Stimulated activated naive B cell treated with anti-CD40 and anti-IgM and Interleukin-4, amounts not matched to agents 10 μg/mL and 1 μg/mL and 100 μg/mL, for 72 hours (primary cell): ENCODE measurements around the gene NFKBIA.
A peak's percentile ranks its signal among the peaks of the same experiment; 100 is the strongest.
"Not testable (repeated sequence)": the region's sequence is repeated elsewhere in the genome, so short reads cannot be mapped to it uniquely, and the experiment has no call there.

Source experiments
- ATAC-seq, 2 donors: fragments of 150-1000 bp; cut with Tn5 transposase; replicated peaks; 2 replicates each; pipeline ENCODE4 v1.10.0; 2021; ENCODE audit warnings: moderate library complexity in 1 of 2
- DNase-seq: peaks from one replicate; pipeline ENCODE4 v3.0.0; 2021
- H3K27ac Mint-ChIP-seq: one replicate; pipeline ENCODE4 v1.8.0; 2022; ENCODE audit warnings: mild to moderate bottlenecking, mixed read lengths
- H3K27me3 Mint-ChIP-seq, 2 donors: one replicate each; pipeline ENCODE4 v1.8.0; 2022; ENCODE audit warnings: mixed read lengths in 2 of 2
- H3K36me3 Mint-ChIP-seq, 2 donors: one replicate each; pipeline ENCODE4 v1.8.0; 2022; ENCODE audit warnings: mixed read lengths in 2 of 2, mild to moderate bottlenecking in 1 of 2
- H3K4me1 Mint-ChIP-seq, 2 donors: one replicate each; pipeline ENCODE4 v1.8.0; 2022; ENCODE audit warnings: mixed read lengths in 2 of 2, mild to moderate bottlenecking in 1 of 2
- H3K4me3 Mint-ChIP-seq, 2 donors: one replicate each; pipeline ENCODE4 v1.8.0; 2022; ENCODE audit warnings: mild to moderate bottlenecking in 2 of 2, mixed read lengths in 2 of 2, moderate library complexity in 1 of 2
- H3K9me3 Mint-ChIP-seq, 2 donors: one replicate each; pipeline ENCODE4 v1.8.0; 2022; ENCODE audit warnings: mixed read lengths in 2 of 2, mild to moderate bottlenecking in 1 of 2

Gene NFKBIA

GRCh38 chr14:35390577-35391387 lies 13.8 kb downstream of the NFKBIA start:
- no peak overlapping the region for H3K27ac Mint-ChIP-seq
- DNase-seq (no peak), ATAC-seq (peak; percentile 38 to 57)
- no peaks in the 10 kb centered on the region for H3K36me3 Mint-ChIP-seq
- H3K4me1 Mint-ChIP-seq = peaks cover 7 to 14% of the 10 kb centered on the region in 2 donors
- H3K4me3 Mint-ChIP-seq = no peak overlapping the region
- no peaks in the 10 kb centered on the region for H3K9me3 Mint-ChIP-seq
- no peaks in the 10 kb centered on the region for H3K27me3 Mint-ChIP-seq

DNA sequence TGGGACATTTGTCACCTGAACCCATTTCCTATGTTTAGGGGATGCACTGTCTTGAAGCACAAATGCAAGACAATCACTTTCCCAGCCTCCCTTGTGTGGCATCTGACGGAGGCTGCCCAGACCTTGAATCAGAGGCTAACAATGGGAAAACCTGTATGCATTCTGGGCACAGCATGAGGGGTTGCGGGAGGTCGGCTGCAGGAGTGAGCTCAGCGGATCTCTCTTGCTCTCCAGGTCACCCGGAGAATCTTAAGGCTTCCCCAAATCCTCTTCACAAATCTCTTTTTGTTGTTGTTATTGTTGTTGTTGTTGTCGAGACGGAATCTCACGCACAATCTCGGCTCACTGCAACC lies 15.3 kb downstream of the NFKBIA start:
- Mint-ChIP-seq H3K27me3 (no peaks in the 10 kb centered on the region), H3K4me3 (no peak overlapping the region), H3K36me3 (no peaks in the 10 kb centered on the region), H3K4me1 (peaks cover 5 to 8% of the 10 kb centered on the region in 2 donors), H3K27ac (no peak overlapping the region), H3K9me3 (no peaks in the 10 kb centered on the region)
- no peak for DNase-seq
- ATAC-seq = no peak

DNA sequence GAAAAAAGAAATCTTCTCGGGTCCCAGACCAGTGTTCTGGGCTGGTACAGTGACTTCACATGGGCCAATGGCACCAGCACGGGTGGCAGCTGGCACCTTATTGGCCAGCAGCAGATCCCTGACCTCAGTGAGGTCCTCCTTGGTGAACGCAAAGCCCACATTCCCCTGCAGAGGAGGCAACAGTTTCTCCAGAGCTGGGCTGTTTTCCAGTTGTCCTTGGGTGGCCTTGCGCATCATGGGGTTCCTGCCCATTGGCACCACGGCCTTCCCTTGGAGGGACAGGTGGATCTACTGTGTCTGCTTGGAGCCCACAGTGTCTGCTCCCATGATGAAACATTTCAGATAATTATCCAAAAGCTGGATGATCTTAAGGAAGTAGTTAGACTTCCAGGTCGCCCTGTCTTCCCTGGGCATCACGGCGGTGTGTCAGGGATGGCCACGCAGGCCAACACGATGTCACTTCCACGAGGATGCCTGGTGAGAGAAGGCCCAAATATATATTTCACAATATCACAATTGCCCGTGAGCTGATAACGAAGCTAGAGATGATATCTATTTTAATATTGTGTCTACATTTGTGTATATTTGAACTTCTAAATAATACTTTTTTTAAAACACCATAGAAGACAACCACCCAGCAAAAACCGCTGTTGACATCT lies 15.8 kb downstream of the NFKBIA start:
- Mint-ChIP-seq H3K4me1 (peaks cover 2 to 3% of the 10 kb centered on the region in 2 donors), H3K4me3 (no peak overlapping the region), H3K27me3 (no peaks in the 10 kb centered on the region), H3K27ac (no peak overlapping the region), H3K9me3 (no peaks in the 10 kb centered on the region), H3K36me3 (no peaks in the 10 kb centered on the region)
- no peak for ATAC-seq
- no peak for DNase-seq

- Mint-ChIP-seq H3K27me3 (no peaks in the 10 kb centered on the region), H3K4me3 (no peak overlapping the region), H3K4me1 (peaks cover 0 to 2% of the 10 kb centered on the region in 2 donors), H3K27ac (no peak overlapping the region), H3K9me3 (no peaks in the 10 kb centered on the region), H3K36me3 (no peaks in the 10 kb centered on the region)
- DNase-seq (no peak), ATAC-seq (no peak)
Observed at GRCh38 chr14:35387713-35388579, 16.6 kb downstream of the NFKBIA start.

- no peak overlapping the region for H3K4me3 Mint-ChIP-seq
- no peaks in the 10 kb centered on the region for H3K27me3 Mint-ChIP-seq
- no peaks in the 10 kb centered on the region for H3K36me3 Mint-ChIP-seq
- H3K27ac Mint-ChIP-seq = no peak overlapping the region
- DNase-seq (no peak), ATAC-seq (no peak)
- H3K4me1 Mint-ChIP-seq = peaks cover 0 to 2% of the 10 kb centered on the region in 2 donors
- no peaks in the 10 kb centered on the region for H3K9me3 Mint-ChIP-seq
Observed at GRCh38 chr14:35387219-35387618, 17.3 kb downstream of the NFKBIA start.

DNA sequence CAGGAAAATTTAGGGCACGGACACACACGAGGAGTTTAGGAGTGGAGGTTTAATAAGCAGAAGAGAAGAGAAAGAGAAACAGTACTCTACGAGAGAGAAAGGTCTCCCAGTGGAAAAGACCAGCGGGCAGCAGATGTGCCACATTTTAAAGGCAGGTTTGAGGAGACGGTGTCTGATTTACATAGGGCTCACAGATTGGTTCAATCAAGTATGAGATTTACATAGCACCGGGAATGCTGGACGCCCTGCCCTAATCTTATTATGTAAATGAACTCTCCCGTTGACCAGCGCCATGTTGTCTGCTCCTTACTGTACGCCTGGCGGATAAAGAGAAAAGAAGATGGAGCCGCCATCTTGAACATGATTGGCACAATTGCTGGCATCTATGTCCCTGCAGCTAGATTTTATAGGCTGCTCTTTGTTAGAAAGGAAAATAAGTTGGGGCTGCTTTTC lies 17.9 kb downstream of the NFKBIA start:
- Mint-ChIP-seq H3K9me3 (no peaks in the 10 kb centered on the region), H3K4me3 (no peak overlapping the region), H3K27me3 (no peaks in the 10 kb centered on the region), H3K36me3 (no peaks in the 10 kb centered on the region), H3K27ac (no peak overlapping the region), H3K4me1 (peaks cover 0 to 2% of the 10 kb centered on the region in 2 donors)
- ATAC-seq (no peak), DNase-seq (no peak)

DNA sequence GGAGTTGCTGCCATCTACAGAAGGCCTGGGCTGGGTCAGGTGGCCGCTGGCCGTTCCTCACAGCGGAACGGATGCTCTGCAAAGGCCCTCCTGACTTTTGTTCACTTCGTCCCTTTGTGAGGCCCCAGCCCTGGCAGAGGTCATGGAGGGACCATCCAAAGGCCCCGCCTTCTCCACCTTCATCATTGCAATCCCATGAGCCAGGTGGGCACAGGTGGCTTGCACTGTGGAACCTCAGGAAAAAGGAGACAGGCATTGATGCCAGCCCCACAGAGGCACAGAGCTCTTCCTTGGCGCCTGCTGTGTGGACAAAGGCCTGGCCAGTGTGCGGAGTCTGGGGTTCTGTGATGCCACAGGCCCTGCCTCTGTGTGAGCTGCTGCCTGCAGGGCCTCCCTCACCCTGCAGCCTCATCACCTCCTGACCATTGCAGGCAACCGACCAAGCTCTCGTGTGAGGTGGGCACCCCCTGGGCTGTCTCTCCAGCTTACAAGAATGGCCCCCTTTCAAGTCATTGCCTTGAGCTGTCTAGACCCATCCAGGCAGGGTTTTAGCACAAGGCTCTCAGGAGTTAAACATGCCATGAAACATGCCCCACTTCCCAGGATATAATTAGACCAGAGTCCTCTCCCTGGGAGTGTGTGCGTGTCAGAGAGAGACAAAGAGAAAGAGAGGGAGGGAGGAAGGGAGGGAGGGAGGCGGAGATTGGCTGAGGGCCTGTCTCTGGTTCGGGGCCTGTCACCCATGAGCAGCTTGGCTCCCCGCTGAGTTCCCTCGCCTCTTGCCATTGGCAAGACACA lies 19.3 kb downstream of the NFKBIA start:
- H3K36me3 Mint-ChIP-seq = no peaks in the 10 kb centered on the region
- H3K27me3 Mint-ChIP-seq = no peaks in the 10 kb centered on the region
- no peak overlapping the region for H3K4me3 Mint-ChIP-seq
- H3K9me3 Mint-ChIP-seq = no peaks in the 10 kb centered on the region
- H3K4me1 Mint-ChIP-seq = no peaks in the 10 kb centered on the region
- no peak for DNase-seq
- no peak overlapping the region for H3K27ac Mint-ChIP-seq
- no peak for ATAC-seq

DNA sequence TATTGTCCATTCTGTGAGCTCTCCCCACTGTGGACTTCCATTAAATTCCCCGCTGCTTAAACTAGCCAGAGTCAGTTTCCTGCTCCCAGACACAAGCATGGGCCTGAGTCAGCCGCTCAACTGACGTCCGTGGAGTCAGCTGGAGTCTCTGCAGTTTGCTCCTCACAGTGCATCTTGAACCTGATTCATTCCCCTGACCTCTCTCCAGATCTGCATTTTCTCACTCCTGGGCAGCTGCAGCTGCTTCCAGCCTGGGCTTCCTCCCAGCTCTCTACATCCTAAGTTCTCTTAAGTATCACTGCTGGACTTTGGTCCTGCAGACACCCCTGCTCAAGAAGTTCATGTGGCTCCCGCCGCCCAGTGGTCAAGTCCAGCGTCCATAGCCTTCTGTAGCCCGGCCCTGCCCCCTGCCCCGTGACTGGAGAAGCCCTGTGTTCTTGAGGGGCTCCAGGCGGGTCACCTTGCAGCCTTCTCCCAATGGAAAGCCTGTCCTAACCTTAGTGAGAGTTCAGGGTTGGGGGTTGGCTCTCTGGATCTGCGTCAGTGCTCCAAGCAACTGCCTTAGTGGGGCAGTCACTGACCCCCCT lies 20.0 kb downstream of the NFKBIA start:
- no peak overlapping the region for H3K27ac Mint-ChIP-seq
- no peaks in the 10 kb centered on the region for H3K27me3 Mint-ChIP-seq

DNA sequence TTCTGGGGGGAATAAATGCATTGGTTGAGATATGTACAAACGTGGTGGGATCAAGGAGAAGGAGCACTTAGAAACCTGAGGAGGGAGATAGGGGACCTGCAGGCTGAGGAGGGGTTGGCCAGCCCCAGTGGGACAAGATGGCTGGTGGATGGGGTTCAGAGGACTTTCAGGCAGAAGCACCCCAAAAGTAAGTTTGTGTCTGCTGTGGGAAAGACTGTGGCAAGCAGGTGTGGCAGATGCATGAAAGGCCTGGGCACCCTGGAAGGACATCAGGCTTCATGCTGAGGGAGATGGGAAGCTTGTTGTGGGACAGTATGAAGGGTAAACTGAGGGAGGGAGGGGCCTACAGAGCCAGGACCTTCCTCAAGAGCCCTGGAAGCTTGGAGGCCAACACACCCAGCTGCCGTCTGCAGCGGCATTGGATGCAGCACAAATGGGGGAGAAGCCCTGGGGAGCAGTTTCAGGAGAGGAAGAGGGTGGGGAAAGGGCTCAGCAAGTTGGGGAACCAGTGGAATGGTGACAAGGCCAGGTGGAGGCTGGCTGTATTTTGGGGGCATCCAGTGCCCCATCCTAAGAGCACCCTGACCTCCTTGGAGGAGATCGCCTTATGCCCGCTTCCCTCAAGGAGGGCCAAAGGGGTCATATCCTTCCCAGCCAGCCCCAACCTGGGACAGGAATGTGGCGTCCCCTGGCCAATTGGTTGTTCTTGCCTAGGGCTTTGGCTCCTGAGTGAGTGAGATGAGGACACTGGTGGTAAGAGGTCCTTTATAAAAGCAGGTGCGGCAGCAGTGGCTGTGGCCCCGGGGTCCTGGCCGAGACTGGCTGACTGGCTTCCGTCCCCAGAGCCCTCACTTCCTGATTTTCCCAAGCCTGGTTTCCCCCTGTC lies 20.7 kb downstream of the NFKBIA start:
- Mint-ChIP-seq H3K4me3 (no peak overlapping the region), H3K9me3 (no peaks in the 10 kb centered on the region), H3K27ac (no peak overlapping the region), H3K36me3 (no peaks in the 10 kb centered on the region), H3K27me3 (no peaks in the 10 kb centered on the region), H3K4me1 (no peaks in the 10 kb centered on the region)
- ATAC-seq (no peak), DNase-seq (no peak)

More for the DNA sequence above, 20.0 kb downstream of the NFKBIA start:
- ATAC-seq (no peak), DNase-seq (no peak)
- Mint-ChIP-seq H3K36me3 (no peaks in the 10 kb centered on the region), H3K4me1 (no peaks in the 10 kb centered on the region), H3K4me3 (no peak overlapping the region), H3K9me3 (no peaks in the 10 kb centered on the region)

GRCh38 chr14:35380794-35381193 lies 23.8 kb downstream of the NFKBIA start:
- no peaks in the 10 kb centered on the region for H3K27me3 Mint-ChIP-seq
- no peaks in the 10 kb centered on the region for H3K9me3 Mint-ChIP-seq
- DNase-seq = no peak
- H3K4me3 Mint-ChIP-seq = no peak overlapping the region
- H3K4me1 Mint-ChIP-seq = peaks cover under 1 to 2% of the 10 kb centered on the region in 2 donors
- ATAC-seq = no peak
- H3K27ac Mint-ChIP-seq = no peak overlapping the region
- no peaks in the 10 kb centered on the region for H3K36me3 Mint-ChIP-seq

GRCh38 chr14:35379234-35379933 lies 25.2 kb downstream of the NFKBIA start:
- not testable (repeated sequence) for H3K36me3 Mint-ChIP-seq, DNase-seq, H3K4me1 Mint-ChIP-seq, H3K4me3 Mint-ChIP-seq, ATAC-seq, H3K27ac Mint-ChIP-seq, H3K9me3 Mint-ChIP-seq, H3K27me3 Mint-ChIP-seq

DNA sequence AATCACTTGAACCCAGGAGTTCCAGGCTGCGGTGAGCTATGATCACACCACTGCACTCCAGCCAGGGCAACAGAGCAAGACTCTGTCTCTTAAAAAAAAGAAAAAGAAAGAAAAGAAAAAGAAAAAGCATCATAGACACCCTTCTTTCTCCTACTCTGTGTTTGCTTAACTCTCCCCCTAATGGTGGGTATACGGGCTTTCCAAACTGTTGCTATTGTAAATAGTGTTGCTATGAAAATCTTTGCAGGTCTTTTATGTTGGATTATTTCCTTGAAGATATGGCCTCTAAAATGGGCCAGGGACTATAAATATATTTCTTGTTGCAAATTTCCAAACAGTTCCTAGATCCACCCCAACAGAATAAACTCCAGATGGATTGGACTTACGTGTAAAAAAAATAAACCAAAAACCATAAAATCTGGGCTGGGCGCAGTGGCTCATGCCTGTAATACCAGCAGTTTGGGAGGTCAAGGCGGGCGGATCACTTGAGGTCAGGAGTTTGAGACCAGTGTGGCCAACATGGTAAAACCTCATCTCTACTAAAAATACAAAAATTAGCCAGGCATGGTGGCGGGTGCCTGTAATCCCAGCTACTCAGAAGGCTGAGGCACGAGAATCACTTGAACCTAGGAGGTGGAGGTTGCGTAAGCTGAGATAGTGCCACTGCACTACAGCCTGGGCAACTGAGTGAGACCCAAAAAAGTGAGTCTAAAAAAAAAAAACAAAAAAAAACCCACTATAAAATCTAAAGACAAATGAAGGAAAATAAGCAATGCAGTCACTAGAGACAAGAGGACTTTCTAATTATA lies 25.9 kb downstream of the NFKBIA start:
- Mint-ChIP-seq H3K4me3 (no peak overlapping the region), H3K27me3 (no peaks in the 10 kb centered on the region), H3K36me3 (no peaks in the 10 kb centered on the region)

More for the DNA sequence above, 25.9 kb downstream of the NFKBIA start:
- H3K27ac Mint-ChIP-seq = no peak overlapping the region
- no peak for ATAC-seq
- H3K9me3 Mint-ChIP-seq = no peaks in the 10 kb centered on the region
- peaks cover 4 to 5% of the 10 kb centered on the region in 2 donors for H3K4me1 Mint-ChIP-seq
- DNase-seq = no peak
